Kidney epithelial cell (primary cell): ENCODE data around the gene BGLAP. TPM values are rescaled to one million over a fixed set of nuclear protein-coding genes. Genes with fewer than 3 reads are reported as not detected.

Source experiments
- DNase-seq: peaks from one replicate; pipeline ENCODE4 v3.0.0-alpha.2; 2010; ENCODE audit warnings: low read depth
- H3K27me3 ChIP-seq: 2 replicates; pipeline ENCODE4 v1.6.0; 2011; ENCODE audit warnings: low read length; ENCODE audit not compliant: control insufficient read depth, insufficient read depth
- H3K36me3 ChIP-seq: 2 replicates; pipeline ENCODE4 v1.5.1; 2011; ENCODE audit warnings: low read length; ENCODE audit not compliant: control insufficient read depth, insufficient read depth
- H3K4me3 ChIP-seq: 2 replicates; pipeline ENCODE4 v1.5.1; 2011; ENCODE audit warnings: low read depth, mild to moderate bottlenecking, control low read depth, low read length
- CTCF ChIP-seq: IDR thresholded peaks from 2 replicates; pipeline ENCODE4 v1.5.1; 2011; ENCODE audit warnings: mild to moderate bottlenecking, moderate library complexity, low read length, control low read depth, inconsistent platforms; ENCODE audit not compliant: insufficient read depth, poor library complexity, severe bottlenecking
- total RNA-seq: library from RNA; depleted of rRNA; stranded (reverse); fragments of >200 nt; gene quantifications from 2 replicates; pipeline ENCODE4 v1.2.3, GENCODE V29; 2015

The BGLAP gene
- total RNA-seq, 1 donor from 2014 or later = not detected

GRCh38 chr1:156283521-156283920 lies 41.5 kb downstream of the BGLAP start:
- H3K36me3 ChIP-seq = no peaks in the 10 kb centered on the region
- TF ChIP-seq CTCF = no peak
- H3K4me3 ChIP-seq = peak overlapping the region; percentile 71
- H3K27me3 ChIP-seq = no peaks in the 10 kb centered on the region
- no peak for DNase-seq

GRCh38 chr1:156284112-156284511 lies 42.1 kb downstream of the BGLAP start, which contains the start of gene TMEM79:
Gene TMEM79, plus strand, starts transcription at chr1:156284325. Its CDS starts 902 bp downstream, at chr1:156285227.
- DNase-seq = no peak
- no peaks in the 10 kb centered on the region for H3K36me3 ChIP-seq
- H3K27me3 ChIP-seq = no peaks in the 10 kb centered on the region
- H3K4me3 ChIP-seq = peak within 1 kb of the TSS; percentile 71
- TF ChIP-seq CTCF = no peak

- H3K4me3 ChIP-seq = no peak overlapping the region
- DNase-seq = no peak
Observed at GRCh38 chr1:156284757-156285156, 42.8 kb downstream of the BGLAP start.

GRCh38 chr1:156285437-156285836 lies 43.5 kb downstream of the BGLAP start:
- H3K27me3 ChIP-seq = no peaks in the 10 kb centered on the region
- H3K4me3 ChIP-seq = no peak overlapping the region
- no peaks in the 10 kb centered on the region for H3K36me3 ChIP-seq
- no peak for DNase-seq
- no peak for TF ChIP-seq CTCF

More at GRCh38 chr1:156284757-156285156, 42.8 kb downstream of the BGLAP start:
- no peak for TF ChIP-seq CTCF
- Histone ChIP-seq H3K27me3 (no peaks in the 10 kb centered on the region), H3K36me3 (no peaks in the 10 kb centered on the region)

- Histone ChIP-seq H3K27me3 (no peaks in the 10 kb centered on the region), H3K36me3 (no peaks in the 10 kb centered on the region), H3K4me3 (no peak overlapping the region)
- no peak for TF ChIP-seq CTCF
- DNase-seq = no peak
Observed at GRCh38 chr1:156286061-156286460, 44.1 kb downstream of the BGLAP start.

GRCh38 chr1:156289857-156290256 lies 47.9 kb downstream of the BGLAP start:
- TF ChIP-seq CTCF = no peak
- no peak for DNase-seq
- H3K4me3 ChIP-seq = no peak overlapping the region
- H3K27me3 ChIP-seq = no peaks in the 10 kb centered on the region
- H3K36me3 ChIP-seq = no peaks in the 10 kb centered on the region
